BLaER1 treated with 17β-estradiol and CSF1 and Interleukin-3, amounts not matched to agents 10 nM and 100 nM (cell line): ENCODE data around the gene GALNT9.

Experiments
- H3K27ac ChIP-seq, 11 experiments: shearing (Covaris generic); formaldehyde crosslinking; 2 replicates each; pipeline ENCODE4 v1.8.1; 2022
- H3K27me3 ChIP-seq, 11 experiments: shearing (Covaris generic); formaldehyde crosslinking; 2 replicates each; pipeline ENCODE4 v1.8.1; 2022
- H3K36me3 ChIP-seq, 11 experiments: shearing (Covaris generic); formaldehyde crosslinking; 2 replicates each; pipeline ENCODE4 v1.8.1; 2022
- H3K4me1 ChIP-seq, 10 experiments: shearing (Covaris generic); formaldehyde crosslinking; 2 replicates each; pipeline ENCODE4 v1.8.1; 2022
- H3K4me2 ChIP-seq, 11 experiments: shearing (Covaris generic); formaldehyde crosslinking; 2 replicates each; pipeline ENCODE4 v1.8.1; 2022
- H3K4me3 ChIP-seq, 10 experiments: shearing (Covaris generic); formaldehyde crosslinking; 2 replicates each; pipeline ENCODE4 v1.8.1; 2022
- H3K9ac ChIP-seq, 11 experiments: shearing (Covaris generic); formaldehyde crosslinking; 2 replicates each; pipeline ENCODE4 v1.8.1; 2022
- H3K9me3 ChIP-seq, 11 experiments: shearing (Covaris generic); formaldehyde crosslinking; replicated peaks in 1 of 11; 2 replicates each; pipeline ENCODE4 v1.8.1; 2022
- H4K20me1 ChIP-seq, 11 experiments: shearing (Covaris generic); formaldehyde crosslinking; 2 replicates each; pipeline ENCODE4 v1.8.1; 2022
- Cebpa-rat ChIP-seq, 11 experiments: shearing (Covaris generic); IDR thresholded peaks; 2 replicates each; pipeline ENCODE4 v1.8.1; 2022

GALNT9 gene

DNA sequence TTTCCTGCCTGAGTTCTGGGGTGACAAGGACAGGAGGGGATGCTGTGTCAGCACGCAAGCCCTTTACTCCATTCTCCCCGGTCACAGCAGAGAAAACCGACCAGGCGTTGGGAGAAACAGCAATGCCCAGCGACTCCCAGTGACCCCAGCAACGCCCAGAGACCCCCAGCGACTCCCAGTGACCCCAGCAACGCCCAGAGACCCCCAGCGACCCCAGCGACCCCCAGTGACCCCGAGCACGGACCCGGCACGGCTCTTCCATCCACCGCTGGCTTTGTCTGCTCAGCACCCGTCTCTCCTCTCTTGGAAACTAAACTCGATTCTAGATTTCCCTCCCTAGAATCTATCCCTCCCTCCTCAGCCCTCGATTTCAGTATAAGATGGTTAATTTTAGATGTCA is 38.5 kb upstream of the GALNT9 start:
- no peak for TF ChIP-seq Cebpa-rat (IDR thresholded peaks at IDR 0.05)

GRCh38 chr12:132367071-132367851 is 37.9 kb upstream of the GALNT9 start:
- peaks cover 0 to 6% (median 0%) of the 10 kb centered on the region in 11 experiments; a peak in 2 of 22 replicates for H4K20me1 ChIP-seq
- H3K9me3 ChIP-seq = peaks cover 8 to 15% (median 11%) of the 10 kb centered on the region in 11 experiments
- no peak overlapping the region for H3K27ac ChIP-seq
- peaks cover 0 to 8% (median 0%) of the 10 kb centered on the region in 11 experiments; a peak in 1 of 22 replicates for H3K27me3 ChIP-seq
- no peak overlapping the region for H3K9ac ChIP-seq
- no peak overlapping the region for H3K4me3 ChIP-seq
- peaks cover 11 to 54% (median 34%) of the 10 kb centered on the region in 10 experiments for H3K4me1 ChIP-seq
- H3K36me3 ChIP-seq = no peaks in the 10 kb centered on the region
- peak overlapping the region in 6 of 11 experiments; percentile 44 to 81 (median 68); a peak in 8 of 22 replicates for H3K4me2 ChIP-seq
- no peak for TF ChIP-seq Cebpa-rat (IDR thresholded peaks at IDR 0.05)

More for the DNA sequence above, 38.5 kb upstream of the GALNT9 start:
- Histone ChIP-seq H3K4me1 (peaks cover 11 to 58% (median 35%) of the 10 kb centered on the region in 10 experiments), H3K4me3 (no peak overlapping the region), H4K20me1 (peaks cover 0 to 6% (median 0%) of the 10 kb centered on the region in 11 experiments; a peak in 2 of 22 replicates), H3K9me3 (peaks cover 8 to 19% (median 12%) of the 10 kb centered on the region in 11 experiments), H3K27me3 (peaks cover 0 to 8% (median 0%) of the 10 kb centered on the region in 11 experiments; a peak in 1 of 22 replicates), H3K4me2 (0 out of 22 replicates have a peak overlapping the region, but pooled peaks of 1 of the 11 experiments have one; percentile 74), H3K27ac (no peak overlapping the region), H3K9ac (no peak overlapping the region), H3K36me3 (no peaks in the 10 kb centered on the region)

GRCh38 chr12:132366341-132366861 is 37.0 kb upstream of the GALNT9 start:
- Histone ChIP-seq H3K4me2 (peak overlapping the region in 9 of 11 experiments; percentile 5 to 81 (median 61); a peak in 16 of 22 replicates), H3K4me1 (peaks cover 11 to 52% (median 34%) of the 10 kb centered on the region in 10 experiments), H3K27me3 (peaks cover 0 to 8% (median 0%) of the 10 kb centered on the region in 11 experiments; a peak in 1 of 22 replicates), H3K36me3 (no peaks in the 10 kb centered on the region), H3K4me3 (no peak overlapping the region), H3K9me3 (peaks cover 2 to 7% (median 4%) of the 10 kb centered on the region in 11 experiments), H4K20me1 (peaks cover 0 to 6% (median 0%) of the 10 kb centered on the region in 11 experiments; a peak in 2 of 22 replicates), H3K9ac (peak overlapping the region in 3 of 11 experiments; percentile 7 to 39 (median 15); a peak in 1 of 22 replicates), H3K27ac (no peak overlapping the region)
- TF ChIP-seq Cebpa-rat (IDR thresholded peaks at IDR 0.05) = no peak

- no peak for TF ChIP-seq Cebpa-rat (IDR thresholded peaks at IDR 0.05)
- H3K4me1 ChIP-seq = peaks cover 14 to 58% (median 40%) of the 10 kb centered on the region in 10 experiments
- no peak overlapping the region; a peak in 1 of 22 replicates for H3K4me2 ChIP-seq
- peaks cover 0 to 10% (median 0%) of the 10 kb centered on the region in 11 experiments; a peak in 6 of 22 replicates for H3K27me3 ChIP-seq
- H3K9ac ChIP-seq = no peak overlapping the region
- peaks cover 0 to 13% (median 0%) of the 10 kb centered on the region in 11 experiments; a peak in 4 of 22 replicates for H4K20me1 ChIP-seq
- H3K4me3 ChIP-seq = no peak overlapping the region
- H3K27ac ChIP-seq = no peak overlapping the region
- peaks cover 0 to 5% (median 0%) of the 10 kb centered on the region in 11 experiments; a peak in 1 of 22 replicates for H3K9me3 ChIP-seq
- H3K36me3 ChIP-seq = no peaks in the 10 kb centered on the region
These were observed 35.8 kb upstream of the GALNT9 start for GRCh38 chr12:132365226-132365625.

- Histone ChIP-seq H3K4me3 (no peak overlapping the region), H4K20me1 (peaks cover 0 to 16% (median 0%) of the 10 kb centered on the region in 11 experiments; a peak in 4 of 22 replicates), H3K36me3 (no peaks in the 10 kb centered on the region), H3K4me1 (peaks cover 22 to 66% (median 48%) of the 10 kb centered on the region in 10 experiments), H3K27me3 (peaks cover 0 to 13% (median 0%) of the 10 kb centered on the region in 11 experiments; a peak in 6 of 22 replicates), H3K4me2 (peak overlapping the region; percentile 45 to 69 (median 62)), H3K9ac (peak overlapping the region in 1 of 11 experiments; percentile 33; a peak in 1 of 22 replicates), H3K9me3 (peaks cover 0 to 5% (median 0%) of the 10 kb centered on the region in 11 experiments; a peak in 1 of 22 replicates), H3K27ac (peak overlapping the region in 3 of 11 experiments; percentile 2 to 40 (median 4); a peak in 2 of 22 replicates)
- no peak for TF ChIP-seq Cebpa-rat (IDR thresholded peaks at IDR 0.05)
These were observed 35.0 kb upstream of the GALNT9 start for GRCh38 chr12:132364348-132364902.

DNA sequence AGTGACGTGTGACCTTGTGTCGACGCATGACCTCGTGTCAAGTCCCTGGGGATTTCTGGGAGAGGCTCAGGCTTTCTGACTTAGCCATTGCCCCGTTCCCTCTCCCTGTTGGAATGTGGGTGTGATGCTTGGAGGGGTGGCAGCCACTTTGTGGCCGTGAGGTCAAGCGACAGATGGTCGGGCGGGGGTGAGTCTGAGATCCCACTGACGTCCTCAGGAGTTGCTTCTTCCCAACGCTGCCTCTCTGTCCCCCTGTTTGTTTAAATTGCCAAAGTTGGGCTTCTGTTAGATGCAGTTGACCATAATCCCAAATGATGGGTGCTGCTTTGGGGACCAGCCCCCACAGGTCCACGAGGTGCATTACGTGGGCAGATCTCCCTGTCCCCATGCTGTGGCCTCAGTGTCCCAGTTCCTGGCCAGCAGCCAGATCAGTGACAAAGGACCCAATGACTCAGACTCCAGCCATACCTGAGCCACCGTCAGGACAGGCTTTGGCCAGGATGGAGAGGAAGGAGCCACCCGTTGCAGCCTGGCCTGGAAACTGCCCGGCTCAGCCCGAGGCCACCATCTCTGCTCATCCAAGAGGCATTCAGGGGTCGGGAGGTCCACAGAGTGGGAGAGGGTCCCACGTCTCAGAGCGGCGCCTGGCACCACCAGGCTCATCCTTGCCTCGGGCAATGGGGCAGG is 34.4 kb upstream of the GALNT9 start:
- H3K9me3 ChIP-seq = peaks cover 0 to 9% (median 0%) of the 10 kb centered on the region in 11 experiments; a peak in 5 of 22 replicates
- no peaks in the 10 kb centered on the region for H3K36me3 ChIP-seq
- H3K4me3 ChIP-seq = no peak overlapping the region
- peak overlapping the region in 1 of 11 experiments; percentile 40; a peak in 2 of 22 replicates for H3K27ac ChIP-seq
- H3K27me3 ChIP-seq = peaks cover 0 to 13% (median 0%) of the 10 kb centered on the region in 11 experiments; a peak in 6 of 22 replicates
- peaks cover 23 to 66% (median 50%) of the 10 kb centered on the region in 10 experiments for H3K4me1 ChIP-seq
- peaks cover 0 to 16% (median 0%) of the 10 kb centered on the region in 11 experiments; a peak in 4 of 22 replicates for H4K20me1 ChIP-seq
- peak overlapping the region; percentile 45 to 69 (median 62) for H3K4me2 ChIP-seq
- TF ChIP-seq Cebpa-rat (IDR thresholded peaks at IDR 0.05) = no peak
- peak overlapping the region in 1 of 11 experiments; percentile 33; a peak in 1 of 22 replicates for H3K9ac ChIP-seq

DNA sequence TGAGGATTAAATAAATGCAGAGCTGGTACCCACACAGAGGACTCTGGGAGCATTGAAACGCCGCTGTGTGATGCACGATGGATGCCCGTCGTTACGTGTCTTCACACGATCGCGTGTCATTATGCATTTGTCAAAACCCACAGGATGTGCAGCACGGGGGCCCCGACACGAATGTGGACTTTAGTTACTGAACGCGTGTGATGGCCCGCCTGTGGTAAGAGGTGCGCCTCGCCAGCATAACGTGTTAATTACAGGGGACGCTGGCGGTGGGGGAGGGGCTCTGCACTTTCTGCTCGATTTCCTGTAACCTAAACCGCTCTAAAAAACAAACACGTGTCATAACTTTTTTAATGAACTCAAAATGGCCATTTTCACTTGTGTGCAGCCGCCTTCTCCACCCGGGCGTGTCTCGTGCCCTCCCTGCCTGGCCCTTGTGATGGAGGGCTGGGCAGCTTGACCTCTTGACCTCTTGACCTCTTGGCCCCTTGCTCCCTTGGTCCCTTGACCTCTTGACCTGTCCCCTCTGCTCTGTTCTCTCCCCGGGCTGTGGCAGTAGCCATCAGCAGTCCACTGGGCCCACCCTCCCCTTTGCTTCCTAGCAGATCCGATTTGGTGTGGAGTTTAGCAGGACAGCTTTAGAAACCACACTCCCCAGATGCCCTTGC is 33.7 kb upstream of the GALNT9 start:
- TF ChIP-seq Cebpa-rat (IDR thresholded peaks at IDR 0.05) = no peak
- H3K4me3 ChIP-seq = no peak overlapping the region

More for the DNA sequence above, 33.7 kb upstream of the GALNT9 start:
- Histone ChIP-seq H3K36me3 (no peaks in the 10 kb centered on the region), H3K9me3 (peaks cover 0 to 15% (median 0%) of the 10 kb centered on the region in 11 experiments; a peak in 7 of 22 replicates), H3K27me3 (peaks cover 0 to 13% (median 0%) of the 10 kb centered on the region in 11 experiments; a peak in 6 of 22 replicates), H3K27ac (no peak overlapping the region), H4K20me1 (peaks cover 0 to 16% (median 0%) of the 10 kb centered on the region in 11 experiments; a peak in 4 of 22 replicates), H3K4me1 (peaks cover 23 to 63% (median 49%) of the 10 kb centered on the region in 10 experiments), H3K9ac (no peak overlapping the region), H3K4me2 (peak overlapping the region in 3 of 11 experiments; percentile 45 to 69 (median 62); a peak in 1 of 22 replicates)
